Bronchial epithelial cell (primary cell): Measurements from ENCODE around the gene NHSL1. TPM values are rescaled to one million over a fixed set of nuclear protein-coding genes. Genes with fewer than 3 reads are reported as not detected.
A peak's percentile ranks its signal among the peaks of the same experiment; 100 is the strongest.

ENCODE experiments used
- DNase-seq: peaks from one replicate; pipeline ENCODE4 v3.0.0-alpha.2; 2010; ENCODE audit warnings: low read depth
- FAIRE-seq: peaks from 2 replicates; lab custom pipeline; 2011; peaks lifted over from hg19 to GRCh38; lab: Jason Lieb, UNC
- H3K27me3 ChIP-seq: 2 replicates; pipeline ENCODE4 v1.5.1; 2011; ENCODE audit warnings: low read length; ENCODE audit not compliant: control insufficient read depth, insufficient read depth
- H3K36me3 ChIP-seq: 2 replicates; pipeline ENCODE4 v1.5.1; 2011; ENCODE audit warnings: low read length; ENCODE audit not compliant: control insufficient read depth, insufficient read depth
- H3K4me3 ChIP-seq: 2 replicates; pipeline ENCODE4 v1.5.1; 2011; ENCODE audit warnings: mild to moderate bottlenecking, low read depth, low read length, control low read depth
- CTCF ChIP-seq: IDR thresholded peaks from 2 replicates; pipeline ENCODE4 v1.5.1; 2011; ENCODE audit warnings: mild to moderate bottlenecking, moderate library complexity, low read length, control low read depth, inconsistent platforms; ENCODE audit not compliant: insufficient read depth, severe bottlenecking
- total RNA-seq: library from RNA; depleted of rRNA; stranded (reverse); fragments of >200 nt; gene quantifications from 2 replicates; pipeline ENCODE4 v1.2.1, GENCODE V29; 2014

Gene NHSL1
- total RNA-seq: 6.3 and 12.5 TPM in 2 replicates

GRCh38 chr6:138499303-138500018, at the start of gene NHSL1:
Gene NHSL1 (minus strand): TSS chr6:138499494. CDS start chr6:138499290, 204 bp downstream.
- DNase-seq: peak; percentile 66
- H3K4me3 ChIP-seq: peak within 1 kb of the TSS; percentile 32

GRCh38 chr6:138546733-138547185, 47.5 kb upstream of the NHSL1 start:
- FAIRE-seq (no peak), DNase-seq (peak; percentile 47)
- Histone ChIP-seq H3K36me3 (no peaks in the 10 kb centered on the region), H3K27me3 (no peaks in the 10 kb centered on the region), H3K4me3 (no peak overlapping the region)
- TF ChIP-seq CTCF: no peak

More at GRCh38 chr6:138499303-138500018, at the start of gene NHSL1:
- Histone ChIP-seq H3K36me3 (peaks cover 3% of the 10 kb centered on the region), H3K27me3 (no peaks in the 10 kb centered on the region)
- no peak for FAIRE-seq
- TF ChIP-seq CTCF: no peak

GRCh38 chr6:138545621-138545980, 46.3 kb upstream of the NHSL1 start:
- Histone ChIP-seq H3K27me3 (no peaks in the 10 kb centered on the region), H3K36me3 (no peaks in the 10 kb centered on the region), H3K4me3 (no peak overlapping the region)
- FAIRE-seq (no peak), DNase-seq (no peak)
- no peak for TF ChIP-seq CTCF

GRCh38 chr6:138544501-138544900, 45.2 kb upstream of the NHSL1 start:
- TF ChIP-seq CTCF: no peak
- no peak overlapping the region for H3K4me3 ChIP-seq
- FAIRE-seq (no peak), DNase-seq (no peak)
- H3K36me3 ChIP-seq: no peaks in the 10 kb centered on the region
- H3K27me3 ChIP-seq: no peaks in the 10 kb centered on the region

- no peaks in the 10 kb centered on the region for H3K27me3 ChIP-seq
- no peak for TF ChIP-seq CTCF
- FAIRE-seq (no peak), DNase-seq (no peak)
- no peak overlapping the region for H3K4me3 ChIP-seq
- H3K36me3 ChIP-seq: no peaks in the 10 kb centered on the region
These were observed 44.4 kb upstream of the NHSL1 start for GRCh38 chr6:138543657-138544056.
